GM23338 (cell line): ENCODE data around the gene HRNR. TPM values are rescaled to one million over a fixed set of nuclear protein-coding genes. Genes with fewer than 3 reads are reported as not detected.

Experiments
- EZH2 ChIP-seq: fragments of 200-600 bp; sonication (generic); IDR thresholded peaks from one replicate; pipeline ENCODE4 v1.8.0; 2017; ENCODE audit warnings: antibody characterized with exemption, mild to moderate bottlenecking, low read depth; ENCODE audit not compliant: unreplicated experiment
- EZH2phosphoT487 ChIP-seq: fragments of 200-600 bp; sonication (generic); IDR thresholded peaks from one replicate; pipeline ENCODE4 v1.8.1; 2018; ENCODE audit warnings: antibody characterized with exemption; ENCODE audit not compliant: unreplicated experiment
- NANOG ChIP-seq: IDR thresholded peaks from 2 replicates; pipeline ENCODE4 v1.6.1; 2016; ENCODE audit warnings: antibody characterized with exemption, borderline replicate concordance
- POLR2AphosphoS5 ChIP-seq: IDR thresholded peaks from 2 replicates; pipeline ENCODE4 v1.6.1; 2016; ENCODE audit warnings: antibody characterized with exemption, low read depth
- ZNF331 ChIP-seq: fragments of 250-450 bp; sonication (Bioruptor Pico); IDR thresholded peaks from 2 replicates; pipeline ENCODE4 v1.5.0; 2020; ENCODE audit warnings: low read depth, mild to moderate bottlenecking, moderate library complexity
- polyA plus RNA-seq: library from polyadenylated mRNA; unstranded; fragments of >200 nt; fragmentation: Nextera tagmentation; extraction: Ambion mirVana; gene quantifications from 2 replicates; pipeline ENCODE4 v1.2.1, GENCODE V29; 2016
- total RNA-seq: library from RNA; depleted of rRNA; stranded (reverse); fragments of >200 nt; shearing (Covaris generic); gene quantifications from 2 replicates; pipeline ENCODE4 v1.2.3, GENCODE V29; 2014
- TF ChIP-seq, protein P1 (sequence below): fragments of 250-450 bp; sonication (Bioruptor Pico); IDR thresholded peaks from 2 replicates; pipeline ENCODE4 v1.5.0; 2020; ENCODE audit warnings: mild to moderate bottlenecking, moderate library complexity
- TF ChIP-seq, protein P2 (sequence below): IDR thresholded peaks from one replicate; pipeline ENCODE4 v1.6.1; 2018; ENCODE audit warnings: antibody characterized with exemption; ENCODE audit not compliant: unreplicated experiment
- TF ChIP-seq, protein P3 (sequence below): IDR thresholded peaks from 2 replicates; pipeline ENCODE4 v1.6.1; 2016; ENCODE audit warnings: antibody characterized with exemption

The HRNR gene
- total and polyA plus RNA-seq, 2 experiments from 2014 or later, result not detected

DNA sequence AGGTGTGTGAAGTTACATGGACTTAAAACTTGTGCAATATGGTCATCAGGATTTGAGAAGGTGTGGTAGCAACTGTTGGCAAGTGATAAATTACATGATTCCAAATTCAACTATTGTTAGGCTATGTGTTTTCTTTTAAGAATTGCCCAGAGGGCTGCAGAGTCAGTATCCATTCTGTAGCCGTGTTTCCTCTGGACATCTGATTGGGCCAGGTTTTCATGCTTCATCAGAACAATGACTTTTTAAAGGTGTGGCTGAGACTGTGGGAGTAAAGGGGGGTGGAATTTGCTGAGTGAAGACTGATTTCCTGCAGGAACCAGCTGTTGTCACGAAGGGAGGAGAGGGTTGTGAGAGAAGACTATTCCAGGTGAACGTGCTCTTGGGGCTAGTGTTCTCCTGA is 1.7 kb upstream of the HRNR start (continued):
- TF ChIP-seq, protein P1, sequence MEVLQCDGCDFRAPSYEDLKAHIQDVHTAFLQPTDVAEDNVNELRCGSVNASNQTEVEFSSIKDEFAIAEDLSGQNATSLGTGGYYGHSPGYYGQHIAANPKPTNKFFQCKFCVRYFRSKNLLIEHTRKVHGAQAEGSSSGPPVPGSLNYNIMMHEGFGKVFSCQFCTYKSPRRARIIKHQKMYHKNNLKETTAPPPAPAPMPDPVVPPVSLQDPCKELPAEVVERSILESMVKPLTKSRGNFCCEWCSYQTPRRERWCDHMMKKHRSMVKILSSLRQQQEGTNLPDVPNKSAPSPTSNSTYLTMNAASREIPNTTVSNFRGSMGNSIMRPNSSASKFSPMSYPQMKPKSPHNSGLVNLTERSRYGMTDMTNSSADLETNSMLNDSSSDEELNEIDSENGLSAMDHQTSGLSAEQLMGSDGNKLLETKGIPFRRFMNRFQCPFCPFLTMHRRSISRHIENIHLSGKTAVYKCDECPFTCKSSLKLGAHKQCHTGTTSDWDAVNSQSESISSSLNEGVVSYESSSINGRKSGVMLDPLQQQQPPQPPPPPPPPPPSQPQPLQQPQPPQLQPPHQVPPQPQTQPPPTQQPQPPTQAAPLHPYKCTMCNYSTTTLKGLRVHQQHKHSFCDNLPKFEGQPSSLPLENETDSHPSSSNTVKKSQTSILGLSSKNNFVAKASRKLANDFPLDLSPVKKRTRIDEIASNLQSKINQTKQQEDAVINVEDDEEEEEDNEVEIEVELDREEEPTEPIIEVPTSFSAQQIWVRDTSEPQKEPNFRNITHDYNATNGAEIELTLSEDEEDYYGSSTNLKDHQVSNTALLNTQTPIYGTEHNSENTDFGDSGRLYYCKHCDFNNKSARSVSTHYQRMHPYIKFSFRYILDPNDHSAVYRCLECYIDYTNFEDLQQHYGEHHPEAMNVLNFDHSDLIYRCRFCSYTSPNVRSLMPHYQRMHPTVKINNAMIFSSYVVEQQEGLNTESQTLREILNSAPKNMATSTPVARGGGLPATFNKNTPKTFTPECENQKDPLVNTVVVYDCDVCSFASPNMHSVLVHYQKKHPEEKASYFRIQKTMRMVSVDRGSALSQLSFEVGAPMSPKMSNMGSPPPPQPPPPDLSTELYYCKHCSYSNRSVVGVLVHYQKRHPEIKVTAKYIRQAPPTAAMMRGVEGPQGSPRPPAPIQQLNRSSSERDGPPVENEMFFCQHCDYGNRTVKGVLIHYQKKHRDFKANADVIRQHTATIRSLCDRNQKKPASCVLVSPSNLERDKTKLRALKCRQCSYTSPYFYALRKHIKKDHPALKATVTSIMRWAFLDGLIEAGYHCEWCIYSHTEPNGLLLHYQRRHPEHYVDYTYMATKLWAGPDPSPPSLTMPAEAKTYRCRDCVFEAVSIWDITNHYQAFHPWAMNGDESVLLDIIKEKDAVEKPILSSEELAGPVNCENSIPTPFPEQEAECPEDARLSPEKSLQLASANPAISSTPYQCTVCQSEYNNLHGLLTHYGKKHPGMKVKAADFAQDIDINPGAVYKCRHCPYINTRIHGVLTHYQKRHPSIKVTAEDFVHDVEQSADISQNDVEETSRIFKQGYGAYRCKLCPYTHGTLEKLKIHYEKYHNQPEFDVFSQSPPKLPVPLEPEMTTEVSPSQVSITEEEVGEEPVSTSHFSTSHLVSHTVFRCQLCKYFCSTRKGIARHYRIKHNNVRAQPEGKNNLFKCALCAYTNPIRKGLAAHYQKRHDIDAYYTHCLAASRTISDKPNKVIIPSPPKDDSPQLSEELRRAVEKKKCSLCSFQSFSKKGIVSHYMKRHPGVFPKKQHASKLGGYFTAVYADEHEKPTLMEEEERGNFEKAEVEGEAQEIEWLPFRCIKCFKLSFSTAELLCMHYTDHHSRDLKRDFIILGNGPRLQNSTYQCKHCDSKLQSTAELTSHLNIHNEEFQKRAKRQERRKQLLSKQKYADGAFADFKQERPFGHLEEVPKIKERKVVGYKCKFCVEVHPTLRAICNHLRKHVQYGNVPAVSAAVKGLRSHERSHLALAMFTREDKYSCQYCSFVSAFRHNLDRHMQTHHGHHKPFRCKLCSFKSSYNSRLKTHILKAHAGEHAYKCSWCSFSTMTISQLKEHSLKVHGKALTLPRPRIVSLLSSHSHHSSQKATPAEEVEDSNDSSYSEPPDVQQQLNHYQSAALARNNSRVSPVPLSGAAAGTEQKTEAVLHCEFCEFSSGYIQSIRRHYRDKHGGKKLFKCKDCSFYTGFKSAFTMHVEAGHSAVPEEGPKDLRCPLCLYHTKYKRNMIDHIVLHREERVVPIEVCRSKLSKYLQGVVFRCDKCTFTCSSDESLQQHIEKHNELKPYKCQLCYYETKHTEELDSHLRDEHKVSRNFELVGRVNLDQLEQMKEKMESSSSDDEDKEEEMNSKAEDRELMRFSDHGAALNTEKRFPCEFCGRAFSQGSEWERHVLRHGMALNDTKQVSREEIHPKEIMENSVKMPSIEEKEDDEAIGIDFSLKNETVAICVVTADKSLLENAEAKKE (CRISPR knock-in tag), result no peak
- TF ChIP-seq EZH2, result no peak
- TF ChIP-seq, protein P2, sequence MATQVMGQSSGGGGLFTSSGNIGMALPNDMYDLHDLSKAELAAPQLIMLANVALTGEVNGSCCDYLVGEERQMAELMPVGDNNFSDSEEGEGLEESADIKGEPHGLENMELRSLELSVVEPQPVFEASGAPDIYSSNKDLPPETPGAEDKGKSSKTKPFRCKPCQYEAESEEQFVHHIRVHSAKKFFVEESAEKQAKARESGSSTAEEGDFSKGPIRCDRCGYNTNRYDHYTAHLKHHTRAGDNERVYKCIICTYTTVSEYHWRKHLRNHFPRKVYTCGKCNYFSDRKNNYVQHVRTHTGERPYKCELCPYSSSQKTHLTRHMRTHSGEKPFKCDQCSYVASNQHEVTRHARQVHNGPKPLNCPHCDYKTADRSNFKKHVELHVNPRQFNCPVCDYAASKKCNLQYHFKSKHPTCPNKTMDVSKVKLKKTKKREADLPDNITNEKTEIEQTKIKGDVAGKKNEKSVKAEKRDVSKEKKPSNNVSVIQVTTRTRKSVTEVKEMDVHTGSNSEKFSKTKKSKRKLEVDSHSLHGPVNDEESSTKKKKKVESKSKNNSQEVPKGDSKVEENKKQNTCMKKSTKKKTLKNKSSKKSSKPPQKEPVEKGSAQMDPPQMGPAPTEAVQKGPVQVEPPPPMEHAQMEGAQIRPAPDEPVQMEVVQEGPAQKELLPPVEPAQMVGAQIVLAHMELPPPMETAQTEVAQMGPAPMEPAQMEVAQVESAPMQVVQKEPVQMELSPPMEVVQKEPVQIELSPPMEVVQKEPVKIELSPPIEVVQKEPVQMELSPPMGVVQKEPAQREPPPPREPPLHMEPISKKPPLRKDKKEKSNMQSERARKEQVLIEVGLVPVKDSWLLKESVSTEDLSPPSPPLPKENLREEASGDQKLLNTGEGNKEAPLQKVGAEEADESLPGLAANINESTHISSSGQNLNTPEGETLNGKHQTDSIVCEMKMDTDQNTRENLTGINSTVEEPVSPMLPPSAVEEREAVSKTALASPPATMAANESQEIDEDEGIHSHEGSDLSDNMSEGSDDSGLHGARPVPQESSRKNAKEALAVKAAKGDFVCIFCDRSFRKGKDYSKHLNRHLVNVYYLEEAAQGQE, result no peak
- TF ChIP-seq POLR2AphosphoS5, result no peak
- TF ChIP-seq NANOG, result no peak
- TF ChIP-seq EZH2phosphoT487, result no peak
- no peak for TF ChIP-seq ZNF331 (CRISPR knock-in tag)
- TF ChIP-seq, protein P3, sequence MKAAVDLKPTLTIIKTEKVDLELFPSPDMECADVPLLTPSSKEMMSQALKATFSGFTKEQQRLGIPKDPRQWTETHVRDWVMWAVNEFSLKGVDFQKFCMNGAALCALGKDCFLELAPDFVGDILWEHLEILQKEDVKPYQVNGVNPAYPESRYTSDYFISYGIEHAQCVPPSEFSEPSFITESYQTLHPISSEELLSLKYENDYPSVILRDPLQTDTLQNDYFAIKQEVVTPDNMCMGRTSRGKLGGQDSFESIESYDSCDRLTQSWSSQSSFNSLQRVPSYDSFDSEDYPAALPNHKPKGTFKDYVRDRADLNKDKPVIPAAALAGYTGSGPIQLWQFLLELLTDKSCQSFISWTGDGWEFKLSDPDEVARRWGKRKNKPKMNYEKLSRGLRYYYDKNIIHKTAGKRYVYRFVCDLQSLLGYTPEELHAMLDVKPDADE, result no peak
